ENCODE measurements around the gene E2F1.

Gene E2F1

GRCh38 chr20:33667676-33668465 lies 18.3 kb downstream of the E2F1 start:
- H3K4me3 ChIP-seq (ENCODE audit: low read length) = peak overlapping the region; percentile 48
- peaks cover 7% of the 10 kb centered on the region for H3K27me3 ChIP-seq (ENCODE audit: insufficient read depth, low read length)
- H3K4me1 ChIP-seq (ENCODE audit: insufficient read depth, low read length) = peaks cover 12% of the 10 kb centered on the region; the same call in 1 of the 2 replicates
- H3K9ac ChIP-seq (ENCODE audit: low read depth, low read length) = 0 out of 2 replicates have a peak overlapping the region, but pooled peaks have one; percentile 51
- WGBS = 31% methylated on average over 47 of the region's 47 CpGs
- no peak overlapping the region for H3K27ac ChIP-seq (ENCODE audit: low read depth, low read length)
- H3K9me3 ChIP-seq (ENCODE audit: insufficient read depth, low read depth, low read length) = no peaks in the 10 kb centered on the region
- H3K36me3 ChIP-seq (ENCODE audit: insufficient read depth, low read length) = peaks cover 15% of the 10 kb centered on the region; the same call in 1 of the 2 replicates

DNA sequence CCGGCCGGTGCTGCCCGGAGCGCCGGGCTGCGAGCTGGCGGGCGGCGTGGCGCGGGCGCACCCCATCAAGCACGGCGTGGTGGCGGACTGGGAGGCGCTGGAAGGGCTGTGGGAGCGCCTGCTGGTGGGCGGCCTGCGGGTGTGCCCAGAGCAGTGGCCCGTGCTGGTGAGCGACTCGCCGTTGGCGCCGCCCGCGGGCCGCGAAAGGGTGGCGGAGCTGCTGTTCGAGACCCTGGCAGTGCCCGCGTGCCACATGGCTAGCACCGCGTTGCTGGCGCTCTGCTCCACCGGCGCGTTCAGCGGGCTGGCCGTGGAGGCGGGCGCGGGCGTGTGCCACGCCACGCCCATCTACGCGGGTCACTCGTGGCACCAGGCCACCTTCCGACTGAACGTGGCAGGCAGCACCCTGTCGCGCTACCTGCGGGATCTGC lies 18.9 kb downstream of the E2F1 start:
- Histone ChIP-seq H3K27ac (ENCODE audit: low read depth, low read length) (no peak overlapping the region), H3K4me1 (ENCODE audit: insufficient read depth, low read length) (peaks cover 9% of the 10 kb centered on the region; the same call in 1 of the 2 replicates), H3K36me3 (ENCODE audit: insufficient read depth, low read length) (peaks cover 15% of the 10 kb centered on the region; the same call in 1 of the 2 replicates), H3K4me3 (ENCODE audit: low read length) (peak overlapping the region; percentile 48), H3K27me3 (ENCODE audit: insufficient read depth, low read length) (peaks cover 7% of the 10 kb centered on the region), H3K9me3 (ENCODE audit: insufficient read depth, low read depth, low read length) (no peaks in the 10 kb centered on the region), H3K9ac (ENCODE audit: low read depth, low read length) (peak overlapping the region; percentile 51)
- 43% methylated on average over 55 of the region's 55 CpGs for WGBS

DNA sequence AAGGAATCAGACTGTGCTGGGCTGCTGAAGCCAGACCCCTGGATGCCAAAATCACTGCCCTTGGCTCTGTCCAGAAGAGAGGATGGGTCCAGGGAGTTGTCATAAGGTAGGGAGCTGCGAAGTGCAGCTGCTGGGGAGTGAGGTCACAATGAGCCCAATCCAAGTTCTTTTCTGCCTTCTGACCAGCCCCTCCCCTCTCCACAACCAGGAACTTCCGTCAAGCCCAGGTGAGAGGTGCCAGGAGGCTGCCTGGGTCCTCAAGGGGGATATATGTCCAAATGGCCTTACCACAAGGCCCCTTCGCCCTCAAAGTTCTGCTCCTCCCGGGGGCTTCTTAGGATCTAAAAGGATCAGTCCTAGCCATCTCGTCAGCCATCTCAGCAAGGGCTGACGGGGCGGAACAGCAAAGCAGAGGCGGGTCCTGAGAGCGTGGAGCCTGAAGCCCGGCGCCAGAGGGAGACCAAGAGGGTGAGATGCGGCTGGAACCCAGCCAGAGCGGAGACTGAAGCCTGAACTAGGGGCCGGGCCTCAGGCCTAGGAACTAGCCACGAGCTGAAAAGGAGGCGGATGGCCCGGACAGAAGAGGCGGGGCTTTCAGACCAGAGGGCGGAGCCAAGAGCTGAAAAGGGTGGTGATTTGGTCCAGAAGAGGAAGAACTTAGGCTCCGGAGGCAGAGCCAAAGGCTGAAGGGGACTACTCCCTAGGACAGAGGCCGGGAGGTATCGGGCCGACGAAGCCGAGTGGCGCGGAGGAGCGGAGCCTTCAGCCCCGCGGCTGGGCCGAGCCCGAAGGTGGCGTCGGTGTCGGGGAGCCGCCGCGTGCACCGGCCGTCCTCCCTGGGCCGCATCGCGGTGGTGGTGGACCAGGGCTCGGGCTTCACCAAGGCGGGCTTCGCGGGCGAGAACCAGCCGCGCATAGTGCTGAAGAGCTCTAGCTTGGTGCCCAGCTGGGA lies 19.6 kb downstream of the E2F1 start, which contains the start of gene ACTL10:
Gene ACTL10 (plus strand): TSS at position 651 of the 952 bp plus-strand sequence. CDS start 555 bp downstream, outside the sequence.
- H3K36me3 ChIP-seq (ENCODE audit: insufficient read depth, low read length) = peaks cover 13% of the 10 kb centered on the region; the same call in 1 of the 2 replicates
- peak within 1 kb of the TSS; percentile 48 for H3K4me3 ChIP-seq (ENCODE audit: low read length)
- WGBS = 29% methylated on average over 50 of the region's 50 CpGs
- peaks cover 7% of the 10 kb centered on the region for H3K27me3 ChIP-seq (ENCODE audit: insufficient read depth, low read length)
- H3K9me3 ChIP-seq (ENCODE audit: insufficient read depth, low read depth, low read length) = no peaks in the 10 kb centered on the region
- peak within 1 kb of the TSS; percentile 51 for H3K9ac ChIP-seq (ENCODE audit: low read depth, low read length)
- H3K4me1 ChIP-seq (ENCODE audit: insufficient read depth, low read length) = peaks cover 9% of the 10 kb centered on the region; the same call in 1 of the 2 replicates
- peak within 1 kb of the TSS; percentile 65; the same call in 1 of the 2 replicates for H3K27ac ChIP-seq (ENCODE audit: low read depth, low read length)

DNA sequence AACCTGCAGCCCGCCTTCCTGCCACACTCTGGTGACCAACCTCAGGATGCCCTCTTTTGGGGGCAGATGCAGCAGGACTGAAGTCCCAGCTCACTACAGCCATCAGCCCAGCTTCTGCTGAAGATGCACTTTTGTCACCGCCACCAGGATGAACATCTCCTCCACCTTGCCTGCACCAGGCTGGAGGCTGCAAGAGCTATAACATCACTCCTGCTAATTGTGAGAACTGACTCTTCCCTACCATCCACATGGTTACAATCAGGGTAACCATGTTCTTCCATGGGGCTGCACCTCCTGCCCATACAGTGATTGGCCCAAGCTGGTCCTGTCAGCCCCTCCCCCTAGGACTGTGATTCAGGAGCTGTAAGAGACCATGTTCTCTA lies 21.4 kb downstream of the E2F1 start:
- Histone ChIP-seq H3K4me3 (ENCODE audit: low read length) (no peak overlapping the region), H3K9ac (ENCODE audit: low read depth, low read length) (no peak overlapping the region), H3K27ac (ENCODE audit: low read depth, low read length) (no peak overlapping the region), H3K36me3 (ENCODE audit: insufficient read depth, low read length) (0 out of 2 replicates have a peak, but pooled peaks cover 5% of the 10 kb centered on the region), H3K9me3 (ENCODE audit: insufficient read depth, low read depth, low read length) (no peaks in the 10 kb centered on the region), H3K4me1 (ENCODE audit: insufficient read depth, low read length) (peaks cover 9% of the 10 kb centered on the region; the same call in 1 of the 2 replicates), H3K27me3 (ENCODE audit: insufficient read depth, low read length) (peaks cover 7% of the 10 kb centered on the region)
- 93% methylated on average over 2 of the region's 2 CpGs for WGBS

GRCh38 chr20:33664085-33664761 lies 22.0 kb downstream of the E2F1 start:
- H3K9me3 ChIP-seq (ENCODE audit: insufficient read depth, low read depth, low read length) = no peaks in the 10 kb centered on the region
- H3K27me3 ChIP-seq (ENCODE audit: insufficient read depth, low read length) = peaks cover 7% of the 10 kb centered on the region
- H3K36me3 ChIP-seq (ENCODE audit: insufficient read depth, low read length) = 0 out of 2 replicates have a peak, but pooled peaks cover 8% of the 10 kb centered on the region
- H3K4me3 ChIP-seq (ENCODE audit: low read length) = peak overlapping the region; percentile 78
- peak overlapping the region; percentile 80 for H3K9ac ChIP-seq (ENCODE audit: low read depth, low read length)
- H3K27ac ChIP-seq (ENCODE audit: low read depth, low read length) = peak overlapping the region; percentile 10
- WGBS = 62% methylated on average over 9 of the region's 9 CpGs
- H3K4me1 ChIP-seq (ENCODE audit: insufficient read depth, low read length) = peaks cover 9% of the 10 kb centered on the region; the same call in 1 of the 2 replicates

DNA sequence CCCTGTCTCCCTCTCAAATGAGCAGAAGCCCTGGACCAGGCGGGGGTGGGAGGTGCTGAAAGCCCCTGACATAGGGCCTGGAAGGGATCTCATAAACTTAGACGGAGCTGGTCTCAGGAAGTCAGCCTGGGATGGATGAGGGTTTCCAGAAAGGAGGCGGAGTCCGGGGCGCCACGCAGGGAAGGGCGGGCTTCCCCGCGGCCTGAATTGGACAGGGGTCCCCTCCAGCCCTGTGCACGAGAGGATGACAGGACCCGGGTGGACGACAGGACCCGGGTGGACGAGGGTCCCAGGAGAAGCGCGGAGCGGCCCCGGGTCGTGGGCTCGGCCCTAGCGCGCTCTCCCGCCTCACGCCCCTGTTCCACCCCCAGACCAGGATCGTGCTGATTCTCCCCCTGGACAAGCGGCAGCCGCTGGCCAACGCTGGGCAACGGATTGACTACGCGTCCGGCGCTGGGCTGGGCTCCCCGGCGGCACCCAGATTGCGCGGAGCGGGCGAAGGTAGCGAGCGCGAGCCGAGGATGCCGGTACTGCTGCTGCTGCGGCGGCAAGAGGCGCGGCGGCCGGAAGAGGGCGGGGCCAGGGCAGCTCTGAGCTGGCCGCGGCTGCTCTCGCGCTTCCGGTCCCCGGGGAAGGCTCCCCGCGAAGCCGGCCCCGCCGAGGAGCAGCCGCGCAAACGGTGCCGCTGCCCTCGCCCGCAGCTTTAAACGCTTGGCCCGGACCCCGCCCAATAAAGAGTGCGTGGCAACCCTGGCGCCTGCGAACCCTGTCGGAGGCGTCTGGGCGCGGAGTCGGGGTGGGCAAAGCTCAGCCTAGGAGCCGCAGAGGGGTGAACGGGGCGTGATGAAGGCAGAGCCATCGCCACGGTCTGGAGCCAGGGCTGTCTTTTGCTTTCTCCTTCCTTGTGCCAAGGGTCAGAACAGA lies 22.8 kb downstream of the E2F1 start:
- Histone ChIP-seq H3K4me3 (ENCODE audit: low read length) (peak overlapping the region; percentile 78), H3K9ac (ENCODE audit: low read depth, low read length) (peak overlapping the region; percentile 80), H3K9me3 (ENCODE audit: insufficient read depth, low read depth, low read length) (no peaks in the 10 kb centered on the region), H3K27me3 (ENCODE audit: insufficient read depth, low read length) (peaks cover 7% of the 10 kb centered on the region), H3K4me1 (ENCODE audit: insufficient read depth, low read length) (peaks cover 9% of the 10 kb centered on the region; the same call in 1 of the 2 replicates), H3K36me3 (ENCODE audit: insufficient read depth, low read length) (peaks cover 12% of the 10 kb centered on the region; the same call in 1 of the 2 replicates), H3K27ac (ENCODE audit: low read depth, low read length) (peak overlapping the region; percentile 77)
- 1% methylated on average over 84 of the region's 84 CpGs for WGBS

- Histone ChIP-seq H3K9me3 (ENCODE audit: insufficient read depth, low read depth, low read length) (no peaks in the 10 kb centered on the region), H3K27me3 (ENCODE audit: insufficient read depth, low read length) (peaks cover under 1% of the 10 kb centered on the region; the same call in 1 of the 2 replicates), H3K4me1 (ENCODE audit: insufficient read depth, low read length) (peaks cover 9% of the 10 kb centered on the region; the same call in 1 of the 2 replicates), H3K27ac (ENCODE audit: low read depth, low read length) (peak within 1 kb of the TSS; percentile 77; the same call in 1 of the 2 replicates), H3K4me3 (ENCODE audit: low read length) (peak within 1 kb of the TSS; percentile 78), H3K36me3 (ENCODE audit: insufficient read depth, low read length) (peaks cover 16% of the 10 kb centered on the region; the same call in 1 of the 2 replicates), H3K9ac (ENCODE audit: low read depth, low read length) (peak within 1 kb of the TSS; percentile 80)
- WGBS = 94% methylated on average over 10 of the region's 10 CpGs
Observed at GRCh38 chr20:33662172-33662571, 24.0 kb downstream of the E2F1 start, which contains the start of gene C20orf144. C20orf144 (plus strand) TSS chr20:33662327; CDS start chr20:33662346, 19 bp downstream.

- Histone ChIP-seq H3K27me3 (ENCODE audit: insufficient read depth, low read length) (no peaks in the 10 kb centered on the region), H3K4me1 (ENCODE audit: insufficient read depth, low read length) (peaks cover 4% of the 10 kb centered on the region; the same call in 1 of the 2 replicates), H3K4me3 (ENCODE audit: low read length) (no peak overlapping the region), H3K36me3 (ENCODE audit: insufficient read depth, low read length) (peaks cover 16% of the 10 kb centered on the region; the same call in 1 of the 2 replicates), H3K9ac (ENCODE audit: low read depth, low read length) (no peak overlapping the region), H3K27ac (ENCODE audit: low read depth, low read length) (no peak overlapping the region), H3K9me3 (ENCODE audit: insufficient read depth, low read depth, low read length) (no peaks in the 10 kb centered on the region)
- WGBS = 93% methylated on average over 7 of the region's 7 CpGs
Observed at GRCh38 chr20:33660685-33661058, 25.5 kb downstream of the E2F1 start.

DNA sequence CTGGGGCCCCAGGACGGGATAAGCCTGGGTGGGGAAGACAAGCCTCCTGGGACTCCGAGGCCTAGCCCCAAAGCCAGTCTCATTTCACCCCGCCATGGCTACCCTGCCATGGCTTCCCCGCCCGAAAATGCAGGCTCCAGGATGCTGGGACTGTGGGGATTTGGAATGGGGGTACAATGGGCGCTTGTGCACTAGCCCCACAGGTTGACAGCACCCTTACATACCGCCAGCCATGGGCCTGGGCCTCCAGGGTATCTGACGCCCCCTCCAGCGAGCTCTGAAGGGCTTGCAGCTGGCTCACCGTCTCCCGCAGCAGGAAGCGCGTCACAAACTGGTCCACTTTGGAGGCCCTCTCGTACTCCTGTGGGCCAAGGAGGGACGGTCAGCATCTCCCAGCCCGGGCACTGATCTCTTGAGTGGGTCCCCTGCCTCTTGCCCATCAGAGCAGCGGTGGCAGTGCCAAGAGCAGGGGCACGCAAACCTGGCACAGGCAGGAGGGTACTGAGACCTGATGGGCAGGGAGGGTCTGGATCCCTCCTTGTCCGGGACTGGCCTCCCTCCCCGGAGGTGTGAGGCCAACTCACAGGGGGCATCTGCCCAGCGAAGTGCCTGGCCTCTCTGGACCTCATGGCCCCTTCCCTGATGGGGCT lies 26.0 kb downstream of the E2F1 start:
- H3K9me3 ChIP-seq (ENCODE audit: insufficient read depth, low read depth, low read length) = no peaks in the 10 kb centered on the region
- peaks cover 16% of the 10 kb centered on the region; the same call in 1 of the 2 replicates for H3K36me3 ChIP-seq (ENCODE audit: insufficient read depth, low read length)
- 92% methylated on average over 21 of the region's 21 CpGs for WGBS
- no peak overlapping the region for H3K27ac ChIP-seq (ENCODE audit: low read depth, low read length)
- H3K9ac ChIP-seq (ENCODE audit: low read depth, low read length) = no peak overlapping the region
- no peaks in the 10 kb centered on the region for H3K27me3 ChIP-seq (ENCODE audit: insufficient read depth, low read length)
- peaks cover 4% of the 10 kb centered on the region; the same call in 1 of the 2 replicates for H3K4me1 ChIP-seq (ENCODE audit: insufficient read depth, low read length)
- no peak overlapping the region for H3K4me3 ChIP-seq (ENCODE audit: low read length)
